ENCODE measurements around the gene RARRES2.

Gene RARRES2

GRCh38 chr7:150346922-150347321 is 5.5 kb upstream of the RARRES2 start:
- 98% methylated on average over 4 of the region's 5 CpGs for WGBS
- H4K8ac ChIP-seq (ENCODE audit: low read length), result no peak overlapping the region
- H3K79me1 ChIP-seq (replicated peaks; ENCODE audit: low read length, poor library complexity, severe bottlenecking), result no peaks in the 10 kb centered on the region
- H3K4me3 ChIP-seq (ENCODE audit: insufficient read depth in 1 of 2, low read depth in 1 of 2, low read length in 2 of 2), result no peak overlapping the region
- H4K91ac ChIP-seq (ENCODE audit: low read length), result no peak overlapping the region
- no peak for DNase-seq
- H2BK120ac ChIP-seq (ENCODE audit: low read depth, low read length), result no peak overlapping the region
- H3K4me1 ChIP-seq (ENCODE audit: control insufficient read depth, insufficient read depth, low read depth, low read length), result no peaks in the 10 kb centered on the region
- H3K14ac ChIP-seq (ENCODE audit: low read length in 2 of 2), result no peak overlapping the region
- H3K9ac ChIP-seq (ENCODE audit: low read length), result no peak overlapping the region
- no peak overlapping the region for H3K4ac ChIP-seq (ENCODE audit: low read depth in 1 of 2, low read length in 2 of 2)
- peaks cover 29 to 33% of the 10 kb centered on the region in 2 experiments for H3K27me3 ChIP-seq (ENCODE audit: control insufficient read depth in 1 of 2, insufficient read depth in 1 of 2, low read length in 2 of 2)
- no peak overlapping the region for H2BK12ac ChIP-seq (ENCODE audit: low read length in 2 of 2)
- no peak overlapping the region for H3K27ac ChIP-seq (ENCODE audit: low read length, poor library complexity, severe bottlenecking)
- H3K36me3 ChIP-seq (ENCODE audit: control insufficient read depth in 1 of 2, insufficient read depth in 2 of 2, low read depth in 1 of 2, low read length in 2 of 2), result no peaks in the 10 kb centered on the region
- no peak overlapping the region for H2BK5ac ChIP-seq (ENCODE audit: low read depth, low read length, poor library complexity, severe bottlenecking)
- H2BK15ac ChIP-seq (ENCODE audit: low read depth, poor library complexity, severe bottlenecking), result no peak overlapping the region
- no peak overlapping the region for H3K18ac ChIP-seq (ENCODE audit: low read depth in 1 of 2, low read length in 2 of 2)
- peak overlapping the region; percentile 18 for H2AFZ ChIP-seq (ENCODE audit: low read depth, low read length)
- no peak overlapping the region for H2AK5ac ChIP-seq (ENCODE audit: low read length, severe bottlenecking)
- no peak overlapping the region for H3K23ac ChIP-seq (ENCODE audit: low read length in 2 of 2)
- H3K4me2 ChIP-seq (ENCODE audit: low read length, poor library complexity, severe bottlenecking), result no peak overlapping the region
- H3K9me3 ChIP-seq (ENCODE audit: control insufficient read depth, low read length), result peaks cover 33% of the 10 kb centered on the region

DNA sequence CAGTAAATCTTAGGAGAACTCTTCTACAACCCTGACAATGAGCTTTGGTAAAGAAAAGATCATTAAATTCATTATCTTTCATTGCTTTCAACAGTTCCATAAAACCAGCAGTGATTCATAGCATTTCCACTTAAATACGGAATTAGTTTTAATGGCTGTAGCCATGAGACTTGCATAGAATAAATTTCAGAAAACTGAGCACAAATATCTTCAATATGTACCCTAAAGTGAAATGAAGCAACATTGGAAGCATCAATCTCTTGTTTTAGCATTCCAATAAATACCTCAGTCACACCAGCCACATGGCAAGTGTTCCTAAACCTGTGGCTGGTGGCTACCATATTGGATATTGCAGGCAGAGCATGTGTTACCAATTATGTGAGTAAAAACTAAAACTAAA is 3.6 kb upstream of the RARRES2 start:
- Histone ChIP-seq H2BK120ac (ENCODE audit: low read depth, low read length) (no peak overlapping the region), H4K8ac (ENCODE audit: low read length) (no peak overlapping the region), H2BK5ac (ENCODE audit: low read depth, low read length, poor library complexity, severe bottlenecking) (no peak overlapping the region), H3K9ac (ENCODE audit: low read length) (no peak overlapping the region), H3K14ac (ENCODE audit: low read length in 2 of 2) (no peak overlapping the region), H3K4me3 (ENCODE audit: insufficient read depth in 1 of 2, low read depth in 1 of 2, low read length in 2 of 2) (no peak overlapping the region), H3K79me1 (replicated peaks; ENCODE audit: low read length, poor library complexity, severe bottlenecking) (no peaks in the 10 kb centered on the region), H3K36me3 (ENCODE audit: control insufficient read depth in 1 of 2, insufficient read depth in 2 of 2, low read depth in 1 of 2, low read length in 2 of 2) (no peaks in the 10 kb centered on the region), H3K23ac (ENCODE audit: low read length in 2 of 2) (no peak overlapping the region), H2AFZ (ENCODE audit: low read depth, low read length) (no peak overlapping the region), H3K4me1 (ENCODE audit: control insufficient read depth, insufficient read depth, low read depth, low read length) (peaks cover 12% of the 10 kb centered on the region), H3K4ac (ENCODE audit: low read depth in 1 of 2, low read length in 2 of 2) (no peak overlapping the region), H2BK12ac (ENCODE audit: low read length in 2 of 2) (no peak overlapping the region), H3K4me2 (ENCODE audit: low read length, poor library complexity, severe bottlenecking) (no peak overlapping the region), H2AK5ac (ENCODE audit: low read length, severe bottlenecking) (no peak overlapping the region), H2BK15ac (ENCODE audit: low read depth, poor library complexity, severe bottlenecking) (no peak overlapping the region), H4K91ac (ENCODE audit: low read length) (no peak overlapping the region), H3K27ac (ENCODE audit: low read length, poor library complexity, severe bottlenecking) (no peak overlapping the region), H3K27me3 (ENCODE audit: control insufficient read depth in 1 of 2, insufficient read depth in 1 of 2, low read length in 2 of 2) (peaks cover 43 to 51% of the 10 kb centered on the region in 2 experiments), H3K18ac (ENCODE audit: low read depth in 1 of 2, low read length in 2 of 2) (no peak overlapping the region), H3K9me3 (ENCODE audit: control insufficient read depth, low read length) (peaks cover 34% of the 10 kb centered on the region)
- WGBS, result 100% methylated on average over 1 of the region's 1 CpG
- no peak for DNase-seq

DNA sequence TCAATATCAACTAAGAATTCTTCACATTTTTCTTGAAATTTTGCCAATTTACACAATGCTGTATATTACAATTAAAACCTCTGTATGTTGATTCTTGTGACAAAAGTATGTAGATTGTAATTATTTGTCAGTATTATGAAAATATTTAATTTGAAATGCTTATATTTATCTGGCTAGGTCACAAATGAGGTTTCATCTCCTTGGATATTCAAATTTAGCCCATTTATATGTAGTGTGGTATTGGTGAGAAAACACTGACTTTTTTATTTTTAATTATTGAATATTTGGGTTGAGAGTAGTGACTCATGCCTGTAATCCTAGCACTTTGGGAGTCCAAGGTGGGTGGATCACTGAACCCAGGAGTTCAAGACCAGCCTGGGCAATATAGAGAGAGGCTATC is 2.9 kb upstream of the RARRES2 start:
- H2BK5ac ChIP-seq (ENCODE audit: low read depth, low read length, poor library complexity, severe bottlenecking), result no peak overlapping the region
- no peak overlapping the region for H2AK5ac ChIP-seq (ENCODE audit: low read length, severe bottlenecking)
- H4K91ac ChIP-seq (ENCODE audit: low read length), result no peak overlapping the region
- no peak overlapping the region for H4K8ac ChIP-seq (ENCODE audit: low read length)
- H3K36me3 ChIP-seq (ENCODE audit: control insufficient read depth in 1 of 2, insufficient read depth in 2 of 2, low read depth in 1 of 2, low read length in 2 of 2), result no peaks in the 10 kb centered on the region
- no peak overlapping the region for H3K27ac ChIP-seq (ENCODE audit: low read length, poor library complexity, severe bottlenecking)
- H2AFZ ChIP-seq (ENCODE audit: low read depth, low read length), result no peak overlapping the region
- peaks cover 49 to 58% of the 10 kb centered on the region in 2 experiments for H3K27me3 ChIP-seq (ENCODE audit: control insufficient read depth in 1 of 2, insufficient read depth in 1 of 2, low read length in 2 of 2)
- no peak overlapping the region for H3K14ac ChIP-seq (ENCODE audit: low read length in 2 of 2)
- no peaks in the 10 kb centered on the region for H3K79me1 ChIP-seq (replicated peaks; ENCODE audit: low read length, poor library complexity, severe bottlenecking)
- no peak overlapping the region for H3K4me2 ChIP-seq (ENCODE audit: low read length, poor library complexity, severe bottlenecking)
- H3K4me1 ChIP-seq (ENCODE audit: control insufficient read depth, insufficient read depth, low read depth, low read length), result peaks cover 18% of the 10 kb centered on the region
- H3K9me3 ChIP-seq (ENCODE audit: control insufficient read depth, low read length), result peaks cover 34% of the 10 kb centered on the region
- no peak for DNase-seq
- H3K18ac ChIP-seq (ENCODE audit: low read depth in 1 of 2, low read length in 2 of 2), result no peak overlapping the region
- H3K23ac ChIP-seq (ENCODE audit: low read length in 2 of 2), result no peak overlapping the region
- H3K4ac ChIP-seq (ENCODE audit: low read depth in 1 of 2, low read length in 2 of 2), result no peak overlapping the region
- no peak overlapping the region for H2BK120ac ChIP-seq (ENCODE audit: low read depth, low read length)
- no peak overlapping the region for H3K9ac ChIP-seq (ENCODE audit: low read length)
- H3K4me3 ChIP-seq (ENCODE audit: insufficient read depth in 1 of 2, low read depth in 1 of 2, low read length in 2 of 2), result no peak overlapping the region
- H2BK15ac ChIP-seq (ENCODE audit: low read depth, poor library complexity, severe bottlenecking), result no peak overlapping the region
- H2BK12ac ChIP-seq (ENCODE audit: low read length in 2 of 2), result no peak overlapping the region

DNA sequence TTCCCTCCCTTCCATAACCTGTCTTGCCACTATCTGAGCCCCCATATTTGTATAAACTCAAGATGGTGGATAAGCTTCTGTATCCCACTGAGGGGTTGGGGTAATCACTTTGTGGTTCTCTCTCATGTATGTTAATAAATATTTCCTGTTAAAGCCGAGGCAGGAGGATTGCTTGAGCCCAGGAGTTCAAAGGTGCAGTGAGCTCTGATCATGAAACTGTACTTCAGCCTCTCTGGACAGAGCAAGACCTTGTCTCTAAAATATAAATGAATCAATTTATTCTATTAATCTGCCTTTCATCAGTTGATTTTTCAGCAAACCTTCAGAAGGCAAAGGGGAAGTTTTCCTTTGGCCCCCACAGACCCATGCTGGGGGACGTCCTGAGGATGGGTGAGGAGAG is 1.8 kb upstream of the RARRES2 start:
- Histone ChIP-seq H2AFZ (ENCODE audit: low read depth, low read length) (no peak overlapping the region), H3K4me2 (ENCODE audit: low read length, poor library complexity, severe bottlenecking) (no peak overlapping the region), H3K9ac (ENCODE audit: low read length) (no peak overlapping the region), H4K91ac (ENCODE audit: low read length) (no peak overlapping the region), H4K8ac (ENCODE audit: low read length) (no peak overlapping the region), H2BK12ac (ENCODE audit: low read length in 2 of 2) (no peak overlapping the region), H3K23ac (ENCODE audit: low read length in 2 of 2) (no peak overlapping the region), H3K4me3 (ENCODE audit: insufficient read depth in 1 of 2, low read depth in 1 of 2, low read length in 2 of 2) (no peak overlapping the region), H3K18ac (ENCODE audit: low read depth in 1 of 2, low read length in 2 of 2) (no peak overlapping the region), H2BK5ac (ENCODE audit: low read depth, low read length, poor library complexity, severe bottlenecking) (no peak overlapping the region), H3K36me3 (ENCODE audit: control insufficient read depth in 1 of 2, insufficient read depth in 2 of 2, low read depth in 1 of 2, low read length in 2 of 2) (no peaks in the 10 kb centered on the region), H2BK15ac (ENCODE audit: low read depth, poor library complexity, severe bottlenecking) (no peak overlapping the region), H3K14ac (ENCODE audit: low read length in 2 of 2) (no peak overlapping the region), H3K9me3 (ENCODE audit: control insufficient read depth, low read length) (peaks cover 34% of the 10 kb centered on the region), H3K4me1 (ENCODE audit: control insufficient read depth, insufficient read depth, low read depth, low read length) (peaks cover 22% of the 10 kb centered on the region), H2BK120ac (ENCODE audit: low read depth, low read length) (no peak overlapping the region), H3K79me1 (replicated peaks; ENCODE audit: low read length, poor library complexity, severe bottlenecking) (no peaks in the 10 kb centered on the region), H2AK5ac (ENCODE audit: low read length, severe bottlenecking) (no peak overlapping the region), H3K4ac (ENCODE audit: low read depth in 1 of 2, low read length in 2 of 2) (no peak overlapping the region), H3K27ac (ENCODE audit: low read length, poor library complexity, severe bottlenecking) (no peak overlapping the region), H3K27me3 (ENCODE audit: control insufficient read depth in 1 of 2, insufficient read depth in 1 of 2, low read length in 2 of 2) (peaks cover 56 to 68% of the 10 kb centered on the region in 2 experiments)
- 70% methylated on average over 2 of the region's 2 CpGs for WGBS
- DNase-seq, result no peak

Measured in mesenchymal stem cell (in vitro differentiated cells and primary cell).